Measurements from ENCODE around the gene ING3.

The ING3 gene

GRCh38 chr7:120989257-120990220, 39.0 kb downstream of the ING3 start:
- no peak for DNase-seq (ENCODE audit: low read depth, low spot score)

GRCh38 chr7:120990468-120991118, 40.0 kb downstream of the ING3 start:
- no peak for DNase-seq (ENCODE audit: low read depth, low spot score)

GRCh38 chr7:120991161-120991560, 40.6 kb downstream of the ING3 start:
- DNase-seq (ENCODE audit: low read depth, low spot score), result no peak

GRCh38 chr7:120991581-120991980, 41.0 kb downstream of the ING3 start:
- DNase-seq (ENCODE audit: low read depth, low spot score), result no peak

- no peak for DNase-seq (ENCODE audit: low read depth, low spot score)
Observed at GRCh38 chr7:120992272-120992964, 41.8 kb downstream of the ING3 start.

GRCh38 chr7:120992965-120993494, 42.5 kb downstream of the ING3 start:
- DNase-seq (ENCODE audit: low read depth, low spot score), result no peak

GRCh38 chr7:120993553-120994191, 43.1 kb downstream of the ING3 start:
- DNase-seq (ENCODE audit: low read depth, low spot score), result no peak

GRCh38 chr7:120994512-120995410, 44.2 kb downstream of the ING3 start:
- DNase-seq (ENCODE audit: low read depth, low spot score), result no peak

GRCh38 chr7:120995654-120996053, 45.1 kb downstream of the ING3 start:
- DNase-seq (ENCODE audit: low read depth, low spot score), result no peak

- no peak for DNase-seq (ENCODE audit: low read depth, low spot score)
Observed at GRCh38 chr7:120996333-120996987, 45.9 kb downstream of the ING3 start.

GRCh38 chr7:120996988-120997345, 46.4 kb downstream of the ING3 start:
- no peak for DNase-seq (ENCODE audit: low read depth, low spot score)

- DNase-seq (ENCODE audit: low read depth, low spot score), result no peak
Observed at GRCh38 chr7:120997882-120998474, 47.4 kb downstream of the ING3 start.

GRCh38 chr7:120998520-120998919, 47.9 kb downstream of the ING3 start:
- no peak for DNase-seq (ENCODE audit: low read depth, low spot score)

- DNase-seq (ENCODE audit: low read depth, low spot score), result no peak
Observed at GRCh38 chr7:120998996-120999565, 48.5 kb downstream of the ING3 start.

- no peak for DNase-seq (ENCODE audit: low read depth, low spot score)
Observed at GRCh38 chr7:121000081-121000983, 49.8 kb downstream of the ING3 start.

- no peak for DNase-seq (ENCODE audit: low read depth, low spot score)
Observed at GRCh38 chr7:121001234-121001906, 50.8 kb downstream of the ING3 start.

GRCh38 chr7:121002048-121002756, 51.6 kb downstream of the ING3 start:
- no peak for DNase-seq (ENCODE audit: low read depth, low spot score)

All from iPS DF 19.7 (cell line).